Mammary epithelial cell (primary cell): ENCODE results near the gene SKP2.

ENCODE experiments used
- CTCF ChIP-seq, 2 donors: IDR thresholded peaks in 1 of 2; conservative IDR thresholded peaks in 1 of 2; 2 replicates each; pipeline ENCODE4 v1.5.1; 2011 to 2012; ENCODE audit warnings: inconsistent platforms in 2 of 2, low read length in 2 of 2, mild to moderate bottlenecking in 2 of 2, control low read depth in 1 of 2, low read depth in 1 of 2; ENCODE audit not compliant: insufficient read depth in 1 of 2; ENCODE audit errors: extremely low read depth in 1 of 2
- EZH2 ChIP-seq: IDR thresholded peaks from 2 replicates; pipeline ENCODE4 v1.6.1; 2012; ENCODE audit warnings: low read length, inconsistent platforms, borderline replicate concordance

DNA sequence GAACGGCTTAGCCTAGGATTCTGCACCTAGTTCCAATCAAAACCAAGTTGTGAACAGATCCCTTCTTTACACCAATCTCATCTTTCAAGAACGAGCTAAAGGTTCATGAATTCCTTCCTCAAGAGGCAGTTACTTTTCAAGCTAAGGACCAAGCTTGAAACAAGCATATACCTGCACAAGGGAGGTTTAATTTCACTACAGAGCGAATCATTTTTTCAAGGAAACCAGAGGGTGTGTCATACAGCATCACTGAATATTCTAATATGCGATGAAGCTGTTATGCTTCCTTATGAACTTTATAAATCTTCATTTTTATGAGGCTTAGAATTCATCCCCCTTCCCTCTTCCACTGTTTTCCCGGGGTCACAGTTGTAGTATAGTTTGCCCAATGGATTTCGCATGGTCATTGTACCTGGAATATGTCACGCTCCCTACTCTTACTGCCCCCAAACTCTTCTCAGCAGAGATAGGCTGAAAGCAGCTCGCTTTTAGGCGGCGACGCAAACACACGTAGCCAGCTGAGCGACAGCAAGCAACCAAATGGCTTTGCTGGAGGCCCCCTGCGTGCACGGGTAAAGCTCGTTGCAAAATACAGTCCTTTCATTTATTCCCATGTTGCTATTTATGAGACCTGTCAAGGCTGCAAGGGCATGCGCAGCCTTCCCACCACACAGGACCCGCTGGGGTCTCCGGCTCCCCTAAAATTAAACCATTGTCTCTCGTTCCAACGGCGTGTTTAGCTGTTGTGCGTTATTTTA, 1.1 kb upstream of the SKP2 start:
- peak in 1 of 2 donors; percentile 26 for TF ChIP-seq CTCF (conservative IDR thresholded peaks at IDR 0.05 in 1 of 2, IDR thresholded peaks at IDR 0.05 in 1 of 2; ENCODE audit: extremely low read depth in 1 of 2, insufficient read depth in 1 of 2, low read depth in 1 of 2, low read length in 2 of 2)
- TF ChIP-seq EZH2 = no peak
